Muscle of back (tissue), 10 donors: ENCODE measurements around the gene MRPS26. TPM values are rescaled to one million over a fixed set of nuclear protein-coding genes. Genes with fewer than 3 reads are reported as not detected.

ENCODE experiments used
- polyA plus RNA-seq, 10 donors: library from polyadenylated mRNA; unstranded; fragments of 120-200 nt; gene quantifications; one replicate each; pipeline ENCODE4 v1.2.1, GENCODE V29; 2013; ENCODE audit not compliant: insufficient read length in 10 of 10

The MRPS26 gene
- polyA plus RNA-seq, 10 donors: 25.0 to 43.8 (median 32.2) TPM

Other genes starting within 250 kb of the MRPS26 start
- 10 to 100 TPM; 39.6 to 68.0 (median 52.1) TPM for gene CPXM1, start 245.4 kb upstream of the MRPS26 start, polyA plus RNA-seq
- gene C20orf141, start 231.1 kb upstream of the MRPS26 start, polyA plus RNA-seq: not detected
- gene TMEM239, start 229.7 kb upstream of the MRPS26 start, polyA plus RNA-seq: under 1 TPM in 1 of 10 donors, not detected in 9; 0.03 TPM
- 10 to 100 TPM; 19.9 to 37.6 (median 26.2) TPM for gene PCED1A, start 205.4 kb upstream of the MRPS26 start, polyA plus RNA-seq
- 10 to 100 TPM; 19.1 to 24.9 (median 23.3) TPM for gene VPS16, start 205.3 kb upstream of the MRPS26 start, polyA plus RNA-seq
- 10 to 100 TPM; 41.8 to 59.8 (median 52.2) TPM for gene PTPRA, start 172.6 kb upstream of the MRPS26 start, polyA plus RNA-seq
- under 1 TPM in 5 of 10 donors, not detected in 5; 0.16 to 0.46 (median 0.27) TPM for gene GNRH2, start 2.4 kb upstream of the MRPS26 start, polyA plus RNA-seq
- gene OXT, start 25.6 kb downstream of the MRPS26 start, polyA plus RNA-seq: 1 to 10 TPM in 1 of 10 donors, under 1 TPM in 6, not detected in 3; 0.35 to 1.3 (median 0.74) TPM
- under 1 TPM in 3 of 10 donors, not detected in 7; 0.26 to 0.45 (median 0.28) TPM for gene AVP, start 38.7 kb downstream of the MRPS26 start, polyA plus RNA-seq
- gene FASTKD5, start 113.8 kb downstream of the MRPS26 start, polyA plus RNA-seq: 10 to 100 TPM in 9 of 10 donors, 1 to 10 TPM in 1; 8.9 to 12.8 (median 10.8) TPM
- gene UBOX5, start 113.8 kb downstream of the MRPS26 start, polyA plus RNA-seq: 1 to 10 TPM; 5.2 to 9.1 (median 7.0) TPM
- gene LZTS3, start 127.5 kb downstream of the MRPS26 start, polyA plus RNA-seq: 1 to 10 TPM; 2.6 to 4.3 (median 3.3) TPM
- 10 to 100 TPM; 23.7 to 33.4 (median 26.6) TPM for gene DDRGK1, start 158.6 kb downstream of the MRPS26 start, polyA plus RNA-seq
- 10 to 100 TPM; 28.9 to 46.7 (median 40.6) TPM for gene ITPA, start 163.4 kb downstream of the MRPS26 start, polyA plus RNA-seq
- 1 to 10 TPM in 4 of 10 donors, under 1 TPM in 6; 0.44 to 1.5 (median 0.87) TPM for gene SLC4A11, start 193.1 kb downstream of the MRPS26 start, polyA plus RNA-seq